Keratinocyte (primary cell): ENCODE results near the gene ERBIN.

Experiments
- CTCF ChIP-seq, 3 experiments: IDR thresholded peaks in 1 of 3; conservative IDR thresholded peaks in 1 of 3; optimal IDR thresholded peaks in 1 of 3; 2 replicates in 2 of 3; 3 replicates in 1 of 3; pipeline versions ENCODE3 to v1.5.1; 2011; ENCODE audit warnings: low read length in 3 of 3, mild to moderate bottlenecking in 3 of 3, moderate library complexity in 2 of 3, control low read depth in 1 of 3, inconsistent platforms in 1 of 3; ENCODE audit not compliant: insufficient read depth in 2 of 3; ENCODE audit errors: extremely low read depth in 1 of 3
- EZH2 ChIP-seq: IDR thresholded peaks from one replicate; pipeline ENCODE4 v1.6.1; 2012; ENCODE audit warnings: inconsistent platforms, mild to moderate bottlenecking, low read length, moderate library complexity

DNA sequence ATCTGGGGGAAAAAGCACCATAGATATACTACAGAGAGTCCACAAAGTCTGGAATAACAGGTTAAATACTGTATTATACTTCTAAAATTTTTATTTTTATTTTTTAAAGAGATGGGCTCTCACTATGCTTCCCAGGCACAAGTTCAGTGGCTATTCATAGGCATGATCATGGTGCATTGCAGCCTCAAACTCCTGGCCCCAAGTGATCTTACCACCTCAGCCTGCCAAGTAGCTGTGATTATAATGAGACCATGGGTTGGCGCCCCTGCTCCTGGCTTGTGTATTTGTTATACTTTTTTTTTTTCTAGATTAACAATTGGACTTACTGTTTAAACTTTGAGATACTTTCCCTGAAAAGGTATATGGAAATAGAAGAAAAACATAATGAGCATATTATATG, 25.9 kb downstream of the ERBIN start:
- TF ChIP-seq CTCF (optimal IDR thresholded peaks at IDR 0.05 in 1 of 3, IDR thresholded peaks at IDR 0.05 in 1 of 3, conservative IDR thresholded peaks at IDR 0.05 in 1 of 3; ENCODE audit: extremely low read depth in 1 of 3, insufficient read depth in 2 of 3, low read length in 3 of 3): no peak
- no peak for TF ChIP-seq EZH2
